ENCODE data around the gene PDZRN3. TPM values are rescaled to one million over a fixed set of nuclear protein-coding genes. Genes with fewer than 3 reads are reported as not detected.

The PDZRN3 gene
- total RNA-seq, 1 donor from 2014 or later = not detected

GRCh38 chr3:73498764-73499622 lies 125.7 kb downstream of the PDZRN3 start:
- H3K9me3 Mint-ChIP-seq = no peaks in the 10 kb centered on the region
- intact Hi-C loops (cut with micrococcal nuclease) = no loop called here
- H3K36me3 Mint-ChIP-seq (ENCODE audit: low read depth) = no peaks in the 10 kb centered on the region
- peaks cover 12% of the 10 kb centered on the region for H3K27me3 Mint-ChIP-seq (ENCODE audit: insufficient read depth)
- DNase-seq (ENCODE audit: low spot score) = no peak
- H3K4me3 Mint-ChIP-seq = no peak overlapping the region
- H3K27ac Mint-ChIP-seq = no peak overlapping the region
- no peaks in the 10 kb centered on the region for H3K4me1 Mint-ChIP-seq (ENCODE audit: low read depth)

- Mint-ChIP-seq H3K36me3 (ENCODE audit: low read depth) (no peaks in the 10 kb centered on the region), H3K4me1 (ENCODE audit: low read depth) (no peaks in the 10 kb centered on the region), H3K9me3 (no peaks in the 10 kb centered on the region), H3K27ac (no peak overlapping the region), H3K27me3 (ENCODE audit: insufficient read depth) (peaks cover 14% of the 10 kb centered on the region), H3K4me3 (no peak overlapping the region)
- no peak for DNase-seq (ENCODE audit: low spot score)
- intact Hi-C loops (cut with micrococcal nuclease) = no loop called here
Observed at GRCh38 chr3:73497646-73498406, 126.9 kb downstream of the PDZRN3 start.

GRCh38 chr3:73493543-73494308 lies 131.0 kb downstream of the PDZRN3 start:
- Mint-ChIP-seq H3K27ac (no peak overlapping the region), H3K4me1 (ENCODE audit: low read depth) (no peaks in the 10 kb centered on the region), H3K4me3 (no peak overlapping the region), H3K27me3 (ENCODE audit: insufficient read depth) (peaks cover 16% of the 10 kb centered on the region), H3K36me3 (ENCODE audit: low read depth) (no peaks in the 10 kb centered on the region), H3K9me3 (no peaks in the 10 kb centered on the region)
- no peak for DNase-seq (ENCODE audit: low spot score)
- intact Hi-C loops (cut with micrococcal nuclease) = no loop called here

- Mint-ChIP-seq H3K4me1 (ENCODE audit: low read depth) (no peaks in the 10 kb centered on the region), H3K4me3 (no peak overlapping the region), H3K27ac (no peak overlapping the region), H3K9me3 (no peaks in the 10 kb centered on the region), H3K36me3 (ENCODE audit: low read depth) (no peaks in the 10 kb centered on the region), H3K27me3 (ENCODE audit: insufficient read depth) (peaks cover 13% of the 10 kb centered on the region)
- DNase-seq (ENCODE audit: low spot score) = no peak
- intact Hi-C loops (cut with micrococcal nuclease) = no loop called here
Observed at GRCh38 chr3:73492186-73492585, 132.6 kb downstream of the PDZRN3 start.

GRCh38 chr3:73491287-73491662 lies 133.5 kb downstream of the PDZRN3 start:
- H3K27me3 Mint-ChIP-seq (ENCODE audit: insufficient read depth) = peaks cover 13% of the 10 kb centered on the region
- no peak for DNase-seq (ENCODE audit: low spot score)
- no peaks in the 10 kb centered on the region for H3K4me1 Mint-ChIP-seq (ENCODE audit: low read depth)
- intact Hi-C loops (cut with micrococcal nuclease) = no loop called here
- no peak overlapping the region for H3K27ac Mint-ChIP-seq
- H3K36me3 Mint-ChIP-seq (ENCODE audit: low read depth) = no peaks in the 10 kb centered on the region
- no peak overlapping the region for H3K4me3 Mint-ChIP-seq
- no peaks in the 10 kb centered on the region for H3K9me3 Mint-ChIP-seq

GRCh38 chr3:73490453-73491286 lies 134.1 kb downstream of the PDZRN3 start:
- H3K4me1 Mint-ChIP-seq (ENCODE audit: low read depth) = no peaks in the 10 kb centered on the region
- H3K4me3 Mint-ChIP-seq = no peak overlapping the region
- DNase-seq (ENCODE audit: low spot score) = no peak
- H3K9me3 Mint-ChIP-seq = no peaks in the 10 kb centered on the region
- intact Hi-C loops (cut with micrococcal nuclease) = no loop called here
- H3K36me3 Mint-ChIP-seq (ENCODE audit: low read depth) = no peaks in the 10 kb centered on the region
- H3K27ac Mint-ChIP-seq = no peak overlapping the region
- peaks cover 11% of the 10 kb centered on the region for H3K27me3 Mint-ChIP-seq (ENCODE audit: insufficient read depth)

GRCh38 chr3:73485877-73486330 lies 138.8 kb downstream of the PDZRN3 start:
- H3K27ac Mint-ChIP-seq = no peak overlapping the region
- no peaks in the 10 kb centered on the region for H3K4me1 Mint-ChIP-seq (ENCODE audit: low read depth)
- no peak for DNase-seq (ENCODE audit: low spot score)
- intact Hi-C loops (cut with micrococcal nuclease) = no loop called here
- peaks cover 6% of the 10 kb centered on the region for H3K27me3 Mint-ChIP-seq (ENCODE audit: insufficient read depth)
- H3K9me3 Mint-ChIP-seq = no peaks in the 10 kb centered on the region
- H3K36me3 Mint-ChIP-seq (ENCODE audit: low read depth) = no peaks in the 10 kb centered on the region
- H3K4me3 Mint-ChIP-seq = no peak overlapping the region

GRCh38 chr3:73484656-73485248 lies 140.0 kb downstream of the PDZRN3 start:
- intact Hi-C loops (cut with micrococcal nuclease) = no loop called here
- Mint-ChIP-seq H3K4me1 (ENCODE audit: low read depth) (no peaks in the 10 kb centered on the region), H3K27ac (no peak overlapping the region), H3K27me3 (ENCODE audit: insufficient read depth) (peaks cover 6% of the 10 kb centered on the region), H3K36me3 (ENCODE audit: low read depth) (no peaks in the 10 kb centered on the region), H3K4me3 (no peak overlapping the region), H3K9me3 (no peaks in the 10 kb centered on the region)
- DNase-seq (ENCODE audit: low spot score) = no peak

- Mint-ChIP-seq H3K4me3 (no peak overlapping the region), H3K27ac (no peak overlapping the region), H3K4me1 (ENCODE audit: low read depth) (no peaks in the 10 kb centered on the region), H3K27me3 (ENCODE audit: insufficient read depth) (peaks cover 6% of the 10 kb centered on the region), H3K36me3 (ENCODE audit: low read depth) (no peaks in the 10 kb centered on the region), H3K9me3 (no peaks in the 10 kb centered on the region)
- intact Hi-C loops (cut with micrococcal nuclease) = no loop called here
- DNase-seq (ENCODE audit: low spot score) = no peak
Observed at GRCh38 chr3:73481888-73482287, 142.9 kb downstream of the PDZRN3 start.

- no peak overlapping the region for H3K4me3 Mint-ChIP-seq
- no peak for DNase-seq (ENCODE audit: low spot score)
- H3K4me1 Mint-ChIP-seq (ENCODE audit: low read depth) = no peaks in the 10 kb centered on the region
- peaks cover 6% of the 10 kb centered on the region for H3K27me3 Mint-ChIP-seq (ENCODE audit: insufficient read depth)
- intact Hi-C loops (cut with micrococcal nuclease) = no loop called here
- H3K36me3 Mint-ChIP-seq (ENCODE audit: low read depth) = no peaks in the 10 kb centered on the region
- no peak overlapping the region for H3K27ac Mint-ChIP-seq
- H3K9me3 Mint-ChIP-seq = no peaks in the 10 kb centered on the region
Observed at GRCh38 chr3:73480187-73480672, 144.5 kb downstream of the PDZRN3 start.

- Mint-ChIP-seq H3K4me3 (no peak overlapping the region), H3K36me3 (ENCODE audit: low read depth) (no peaks in the 10 kb centered on the region), H3K4me1 (ENCODE audit: low read depth) (no peaks in the 10 kb centered on the region), H3K27ac (no peak overlapping the region), H3K9me3 (no peaks in the 10 kb centered on the region), H3K27me3 (ENCODE audit: insufficient read depth) (peaks cover 4% of the 10 kb centered on the region)
- intact Hi-C loops (cut with micrococcal nuclease) = no loop called here
- DNase-seq (ENCODE audit: low spot score) = no peak
Observed at GRCh38 chr3:73479325-73479724, 145.4 kb downstream of the PDZRN3 start.

- peaks cover 3% of the 10 kb centered on the region for H3K27me3 Mint-ChIP-seq (ENCODE audit: insufficient read depth)
- no peak overlapping the region for H3K4me3 Mint-ChIP-seq
- no peaks in the 10 kb centered on the region for H3K9me3 Mint-ChIP-seq
- no peaks in the 10 kb centered on the region for H3K4me1 Mint-ChIP-seq (ENCODE audit: low read depth)
- no peak overlapping the region for H3K27ac Mint-ChIP-seq
- no peaks in the 10 kb centered on the region for H3K36me3 Mint-ChIP-seq (ENCODE audit: low read depth)
- DNase-seq (ENCODE audit: low spot score) = no peak
- intact Hi-C loops (cut with micrococcal nuclease) = no loop called here
Observed at GRCh38 chr3:73478858-73479257, 145.9 kb downstream of the PDZRN3 start.

Measured in activated T-helper 1 cell treated with anti-CD3 and anti-CD28 coated beads, Interleukin-12 subunit alpha, Interleukin-12 subunit beta, Interleukin-2, Interleukin-4 antibody, amounts not matched to agents 30 ng/mL and 10 ng/mL and 1 ng/mL, durations not matched to agents 14 hours and 24 hours and 36 hours (primary cell).